ENCODE measurements around the gene SRSF3.

The SRSF3 gene

GRCh38 chr6:36624461-36625157 is 30.4 kb downstream of the SRSF3 start:
- DNase-seq = no peak

GRCh38 chr6:36625158-36625919 is 31.2 kb downstream of the SRSF3 start:
- no peak for DNase-seq

- DNase-seq = no peak
Observed at GRCh38 chr6:36626636-36627035, 32.5 kb downstream of the SRSF3 start.

GRCh38 chr6:36627141-36627540 is 33.0 kb downstream of the SRSF3 start:
- DNase-seq = no peak

GRCh38 chr6:36627801-36628246 is 33.7 kb downstream of the SRSF3 start:
- peak; percentile 77 for DNase-seq

GRCh38 chr6:36629784-36630183 is 35.6 kb downstream of the SRSF3 start:
- no peak for DNase-seq

GRCh38 chr6:36631326-36632011 is 37.3 kb downstream of the SRSF3 start:
- no peak for DNase-seq

- no peak for DNase-seq
Observed at GRCh38 chr6:36633370-36633769, 39.2 kb downstream of the SRSF3 start.

GRCh38 chr6:36633915-36634314 is 39.8 kb downstream of the SRSF3 start:
- no peak for DNase-seq

GRCh38 chr6:36634317-36635108 is 40.4 kb downstream of the SRSF3 start:
- no peak for DNase-seq

- no peak for DNase-seq
Observed at GRCh38 chr6:36636283-36636682, 42.1 kb downstream of the SRSF3 start.

GRCh38 chr6:36636687-36637418 is 42.7 kb downstream of the SRSF3 start:
- DNase-seq = no peak

- no peak for DNase-seq
Observed at GRCh38 chr6:36638579-36638978, 44.4 kb downstream of the SRSF3 start.

GRCh38 chr6:36639171-36639808 is 45.1 kb downstream of the SRSF3 start:
- DNase-seq = no peak

GRCh38 chr6:36641543-36641942 is 47.4 kb downstream of the SRSF3 start:
- no peak for DNase-seq

GRCh38 chr6:36642913-36643817 is 49.0 kb downstream of the SRSF3 start:
- no peak for DNase-seq

GRCh38 chr6:36643977-36644376 is 49.8 kb downstream of the SRSF3 start:
- no peak for DNase-seq

- DNase-seq = no peak
Observed at GRCh38 chr6:36649086-36649485, 54.9 kb downstream of the SRSF3 start.

GRCh38 chr6:36649701-36650484 is 55.7 kb downstream of the SRSF3 start:
- DNase-seq = no peak
